Epithelial cell of proximal tubule (primary cell): ENCODE results near the gene GBE1. TPM values are rescaled to one million over a fixed set of nuclear protein-coding genes. Genes with fewer than 3 reads are reported as not detected.

Experiments used
- DNase-seq: peaks from one replicate; pipeline ENCODE4 v3.0.0-alpha.2; 2011; ENCODE audit warnings: low read depth
- H3K4me3 ChIP-seq: 2 replicates; pipeline ENCODE4 v1.5.1; 2011; ENCODE audit warnings: low read depth, mild to moderate bottlenecking, low read length
- CTCF ChIP-seq: conservative IDR thresholded peaks from 2 replicates; pipeline ENCODE4 v1.5.1; 2012; ENCODE audit warnings: low read depth, mild to moderate bottlenecking, low read length
- total RNA-seq: library from RNA; depleted of rRNA; stranded (reverse); fragments of >200 nt; gene quantifications from 2 replicates; pipeline ENCODE4 v1.2.3, GENCODE V29; 2015

Gene GBE1
- total RNA-seq, 1 donor from 2014 or later: 41.9 TPM

- no peak for DNase-seq
- no peak for TF ChIP-seq CTCF
- H3K4me3 ChIP-seq: no peak overlapping the region
Observed at GRCh38 chr3:81468391-81468790, 293.1 kb downstream of the GBE1 start.

GRCh38 chr3:81466201-81466560 is 295.3 kb downstream of the GBE1 start:
- DNase-seq: no peak
- TF ChIP-seq CTCF: no peak
- no peak overlapping the region for H3K4me3 ChIP-seq

DNA sequence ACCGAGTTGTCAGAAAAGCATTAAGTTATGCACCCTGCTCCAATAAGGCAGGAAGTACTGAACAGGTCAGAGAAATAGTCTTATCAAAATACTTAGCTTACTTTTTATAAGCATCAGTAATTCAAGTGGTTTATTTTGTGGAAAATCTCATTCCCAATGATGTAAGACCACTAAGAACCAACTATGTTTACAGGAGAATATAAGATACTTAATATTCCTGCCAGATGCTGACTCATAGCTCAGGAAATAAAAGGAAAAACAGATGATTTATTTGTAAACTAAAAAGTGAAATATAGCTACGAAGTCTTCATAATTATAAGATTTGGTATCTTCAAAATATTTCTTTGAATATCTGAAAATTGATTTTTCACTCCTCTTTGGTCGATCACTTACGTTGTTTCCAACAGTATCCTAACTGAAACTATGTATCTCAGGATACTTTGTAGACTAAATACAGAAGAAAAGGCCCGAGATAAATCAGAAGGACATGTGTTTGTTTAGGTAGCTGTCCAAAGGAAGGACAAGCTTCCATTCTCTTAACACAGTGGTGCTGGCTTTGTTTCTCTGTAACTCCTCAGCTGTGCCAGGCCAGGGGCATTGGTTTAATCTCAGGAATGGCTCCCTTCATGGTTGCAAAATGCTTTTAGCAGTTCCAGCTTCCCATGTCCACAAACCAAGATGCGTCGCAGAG is 295.8 kb downstream of the GBE1 start:
- no peak for DNase-seq
- no peak overlapping the region for H3K4me3 ChIP-seq
- no peak for TF ChIP-seq CTCF

- no peak for DNase-seq
- TF ChIP-seq CTCF: no peak
- no peak overlapping the region for H3K4me3 ChIP-seq
Observed at GRCh38 chr3:81463781-81464180, 297.7 kb downstream of the GBE1 start.

DNA sequence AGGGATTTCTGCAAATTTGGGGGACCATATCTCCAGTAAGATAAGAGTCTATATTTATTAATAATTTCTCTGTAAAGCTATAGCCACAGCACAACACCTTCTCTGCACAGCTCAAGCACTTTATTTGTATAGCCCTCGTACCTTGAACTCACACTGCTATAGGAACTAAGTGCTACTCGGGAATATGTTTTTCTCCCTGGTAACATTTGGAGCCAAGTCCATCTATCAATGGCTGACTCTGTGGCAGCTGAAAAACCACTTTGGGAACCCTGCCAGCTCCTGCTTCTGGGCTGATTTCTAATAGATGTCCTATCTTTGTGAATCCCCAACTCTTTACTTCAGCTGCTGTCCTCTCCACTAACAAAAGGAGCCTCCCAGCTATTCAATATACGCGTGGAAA is 298.5 kb downstream of the GBE1 start:
- no peak for TF ChIP-seq CTCF
- no peak for DNase-seq
- no peak overlapping the region for H3K4me3 ChIP-seq

DNA sequence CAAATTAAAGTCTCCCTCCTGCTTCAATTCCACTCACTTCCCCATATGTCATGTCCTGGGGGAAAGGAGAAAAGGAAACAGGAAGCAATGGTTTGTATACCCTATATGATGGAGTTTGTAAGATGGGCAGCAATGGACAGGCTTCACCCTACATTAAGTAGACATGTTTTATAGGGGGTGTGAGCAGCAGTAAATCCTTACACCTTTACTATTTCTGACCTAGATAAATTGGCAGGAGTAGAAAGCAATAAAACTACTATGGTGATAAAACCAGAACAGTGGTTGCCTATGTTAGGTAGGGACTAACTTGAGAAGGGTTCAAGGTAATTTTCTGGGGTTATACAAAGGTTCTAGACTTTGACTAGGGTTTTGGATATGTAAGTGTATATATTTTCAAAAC is 301.7 kb downstream of the GBE1 start:
- no peak overlapping the region for H3K4me3 ChIP-seq
- DNase-seq: no peak
- no peak for TF ChIP-seq CTCF

DNA sequence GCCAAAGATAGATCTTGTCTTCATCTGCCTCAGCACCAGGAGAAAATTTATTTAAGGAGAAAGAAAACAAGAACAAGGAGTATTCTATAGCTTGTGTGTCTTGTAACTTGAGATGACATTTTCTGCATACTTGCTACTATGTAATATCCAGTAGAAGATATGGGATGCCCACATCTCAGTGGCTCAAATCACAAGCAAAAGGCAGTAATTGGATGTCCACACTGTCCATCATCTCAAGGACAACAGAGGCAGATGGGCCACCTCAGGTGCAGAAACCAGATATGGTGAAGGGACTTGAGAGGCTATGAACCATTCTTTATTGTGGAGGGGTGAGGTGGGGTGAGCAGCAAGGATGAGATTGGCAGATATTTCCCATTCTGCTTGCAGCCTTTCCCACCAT is 309.0 kb downstream of the GBE1 start:
- DNase-seq: no peak
- no peak overlapping the region for H3K4me3 ChIP-seq
- no peak for TF ChIP-seq CTCF
